ENCODE data around the gene EVA1B. TPM values are rescaled to one million over a fixed set of nuclear protein-coding genes. Genes with fewer than 3 reads are reported as not detected.

Gene EVA1B
- total RNA-seq, 1 donor from 2014 or later: 56.6 TPM

DNA sequence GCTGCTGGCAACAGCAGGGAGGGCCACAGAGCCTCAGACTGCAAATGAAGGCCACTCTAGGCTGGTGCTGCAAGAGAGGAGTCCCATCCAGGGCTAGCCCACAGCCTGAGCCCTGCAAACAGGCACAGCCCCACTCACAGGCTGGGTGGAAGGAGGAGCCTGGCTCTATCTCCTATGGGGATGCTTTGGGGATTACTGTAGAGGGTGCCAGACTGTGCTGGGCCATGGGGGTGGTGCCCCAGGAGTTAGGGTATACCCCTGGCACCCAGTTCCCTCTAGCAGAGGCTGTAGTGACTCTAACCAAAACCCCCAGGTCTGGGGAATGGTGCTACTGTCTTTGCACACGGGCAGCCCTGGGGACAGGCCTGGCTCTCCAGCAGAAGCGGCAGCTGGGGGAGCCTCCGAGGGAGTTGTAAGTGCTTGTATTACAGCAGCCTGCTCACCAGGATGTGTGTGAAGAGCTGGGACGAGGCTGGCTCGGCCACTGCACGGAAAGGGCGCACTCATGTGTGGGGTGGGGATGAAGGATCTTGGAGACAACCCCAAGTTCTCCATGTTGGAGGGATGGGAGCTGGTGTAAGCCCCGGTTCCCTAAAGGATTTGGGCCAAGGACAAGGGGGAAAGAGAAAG is 23.4 kb upstream of the EVA1B start:
- DNase-seq (ENCODE audit: low read depth): no peak

DNA sequence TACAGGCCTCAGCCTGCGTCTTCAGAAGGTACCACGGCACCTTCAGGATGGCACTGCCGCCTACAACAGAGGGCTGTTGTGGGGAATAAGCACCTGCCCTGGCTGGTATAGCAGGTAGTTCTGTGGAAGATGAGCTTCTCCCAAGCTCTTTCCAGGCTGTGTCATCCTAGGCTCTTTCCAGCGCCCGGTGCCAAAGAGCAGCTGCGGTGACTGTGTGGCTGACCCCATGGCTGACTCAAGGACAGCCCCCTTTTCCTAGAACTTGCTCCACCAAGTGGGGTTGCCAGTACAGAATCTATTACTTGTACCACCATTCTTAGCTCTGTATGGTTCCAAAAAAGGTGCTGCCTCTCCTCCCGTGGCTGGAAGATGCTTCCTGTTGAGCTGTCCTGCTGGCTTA is 21.9 kb upstream of the EVA1B start:
- no peak for DNase-seq (ENCODE audit: low read depth)

DNA sequence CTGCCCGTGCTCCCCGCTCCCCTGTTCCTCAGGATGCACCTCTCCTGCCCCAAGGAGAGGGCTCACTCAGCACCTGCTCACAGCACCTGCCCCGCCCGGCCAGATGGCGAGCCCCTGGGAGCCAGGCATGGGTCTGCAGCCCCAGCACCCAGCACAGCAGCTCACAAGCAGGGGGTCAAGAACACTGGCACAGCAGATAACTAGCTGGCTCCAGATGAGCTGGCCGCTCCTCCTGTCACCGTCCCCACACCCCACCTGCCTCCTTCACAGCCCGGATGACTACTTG is 20.9 kb upstream of the EVA1B start:
- no peak for DNase-seq (ENCODE audit: low read depth)

DNA sequence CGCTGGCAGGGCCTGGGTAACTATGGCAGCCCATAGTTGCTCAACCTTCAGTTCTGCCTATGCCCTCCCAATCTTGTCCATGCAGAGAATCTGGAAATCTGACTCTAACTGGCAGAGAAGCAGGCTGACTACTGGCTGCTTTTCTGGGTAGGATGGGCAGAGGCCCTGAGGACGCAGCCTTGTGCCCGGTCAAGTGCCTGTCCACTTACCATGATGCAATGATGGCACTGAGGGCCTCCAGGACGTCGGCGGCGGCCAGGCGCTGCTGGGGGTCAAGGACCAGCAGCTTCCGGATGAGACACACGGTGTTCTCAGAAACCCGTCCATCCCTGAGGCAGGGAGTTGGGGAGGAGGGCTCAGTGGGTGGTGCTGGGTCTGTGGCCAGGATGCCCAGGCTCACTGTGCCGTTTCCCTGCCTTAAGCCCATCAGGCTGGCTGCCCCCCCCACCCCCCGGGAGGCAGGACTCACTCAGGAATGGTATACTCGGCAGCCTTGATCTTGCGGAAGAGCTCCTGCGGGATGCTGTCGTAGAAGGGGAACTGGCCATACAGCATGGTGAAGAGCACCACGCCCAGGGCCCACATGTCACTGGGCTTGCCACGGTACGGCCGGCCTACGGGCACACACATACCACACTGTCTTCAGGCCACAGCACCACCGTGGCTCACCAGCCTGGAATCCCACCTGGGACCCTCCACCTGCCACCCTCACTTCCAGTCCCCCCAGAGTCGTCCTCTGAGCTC is 20.4 kb upstream of the EVA1B start:
- DNase-seq (ENCODE audit: low read depth): no peak

DNA sequence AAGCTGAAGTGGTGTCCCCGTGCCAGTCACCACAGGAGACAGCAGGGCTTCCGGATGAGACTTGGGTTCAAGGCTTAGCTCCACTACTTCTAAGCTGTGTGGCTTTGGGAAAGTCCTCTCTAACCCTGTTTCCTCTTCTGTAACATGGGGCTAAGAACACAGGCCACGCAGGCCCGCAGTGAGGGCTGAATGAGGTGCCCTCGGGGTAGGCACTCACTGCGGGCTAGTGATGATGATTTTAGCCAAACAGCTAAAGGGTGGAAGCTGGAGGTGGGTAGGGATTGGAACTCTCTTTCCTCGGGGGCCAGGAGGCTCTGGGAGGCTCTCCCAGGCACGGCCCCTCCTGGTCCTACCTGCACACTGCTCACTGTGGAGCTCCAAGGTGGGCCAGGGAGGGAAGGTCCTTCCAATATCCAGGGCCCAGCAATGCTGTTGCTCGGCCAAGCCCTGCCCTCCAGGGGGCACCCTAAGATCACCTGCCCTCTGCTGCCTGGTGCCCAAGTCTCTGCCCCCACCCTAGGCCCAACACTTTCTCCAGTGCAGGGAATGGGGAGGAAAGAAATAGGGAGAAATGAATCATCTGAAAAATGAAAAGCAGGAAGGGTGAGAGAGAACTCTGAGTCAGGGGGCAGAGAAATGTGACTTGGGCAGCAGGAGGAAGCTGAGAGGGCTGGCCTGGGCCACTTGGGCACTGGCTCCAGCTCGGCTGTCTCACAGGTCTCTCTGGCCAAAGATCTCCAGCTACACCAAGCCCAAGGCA is 19.2 kb upstream of the EVA1B start:
- DNase-seq (ENCODE audit: low read depth): peak; percentile 63

DNA sequence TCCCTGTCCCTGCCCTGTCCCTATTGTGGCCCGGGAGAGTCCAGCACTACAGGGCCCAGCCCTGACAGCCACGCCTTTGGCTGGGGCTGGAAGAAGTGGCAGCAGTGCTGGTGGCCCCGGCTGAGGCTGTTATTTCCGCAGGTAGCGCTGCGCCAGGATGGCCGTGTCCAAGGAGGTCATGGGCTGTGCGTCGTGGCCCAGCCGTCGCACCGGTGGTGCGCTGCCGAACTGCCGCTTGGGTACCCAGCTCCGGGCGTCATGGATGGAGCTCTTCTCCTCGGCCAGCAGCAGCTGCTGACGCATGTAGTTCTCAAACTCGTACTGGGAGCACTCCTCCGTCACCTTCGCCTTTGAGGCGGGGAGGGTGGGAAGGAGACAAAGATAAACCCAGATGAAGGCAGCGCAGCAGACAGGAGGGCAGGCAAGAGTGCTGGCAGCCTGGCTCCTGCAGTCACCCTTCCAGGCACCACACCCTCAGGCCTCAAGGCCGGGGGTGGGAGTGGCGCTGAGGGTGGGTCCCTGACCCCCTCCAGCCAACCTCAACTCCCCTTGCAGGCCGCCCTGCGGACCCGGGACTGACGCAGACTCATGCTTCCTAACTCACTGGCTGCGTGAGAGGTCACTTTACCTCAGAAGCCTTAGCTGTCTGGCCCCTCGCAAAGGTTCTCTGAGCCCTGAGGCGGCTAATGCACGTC is 18.3 kb upstream of the EVA1B start:
- no peak for DNase-seq (ENCODE audit: low read depth)

DNA sequence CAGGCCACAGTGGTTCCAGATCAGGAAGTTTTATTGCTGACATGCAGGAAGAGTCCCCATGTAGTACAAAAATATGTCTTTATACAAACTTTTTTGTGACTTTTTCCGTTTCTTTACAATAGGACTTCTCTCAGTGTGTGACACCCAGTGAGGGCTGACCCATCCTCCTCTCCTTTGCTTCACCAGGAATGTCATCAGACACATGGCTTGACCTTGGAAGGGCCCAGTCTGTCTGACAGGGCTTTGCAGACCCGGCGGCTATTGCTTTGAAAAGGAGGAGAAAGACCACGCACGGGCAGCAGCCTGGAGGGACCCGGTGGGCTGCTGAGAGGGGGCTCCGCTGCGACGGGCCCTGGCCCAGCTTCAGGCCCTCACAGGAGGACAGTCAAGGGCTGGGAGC is 16.2 kb upstream of the EVA1B start:
- no peak for DNase-seq (ENCODE audit: low read depth)

DNA sequence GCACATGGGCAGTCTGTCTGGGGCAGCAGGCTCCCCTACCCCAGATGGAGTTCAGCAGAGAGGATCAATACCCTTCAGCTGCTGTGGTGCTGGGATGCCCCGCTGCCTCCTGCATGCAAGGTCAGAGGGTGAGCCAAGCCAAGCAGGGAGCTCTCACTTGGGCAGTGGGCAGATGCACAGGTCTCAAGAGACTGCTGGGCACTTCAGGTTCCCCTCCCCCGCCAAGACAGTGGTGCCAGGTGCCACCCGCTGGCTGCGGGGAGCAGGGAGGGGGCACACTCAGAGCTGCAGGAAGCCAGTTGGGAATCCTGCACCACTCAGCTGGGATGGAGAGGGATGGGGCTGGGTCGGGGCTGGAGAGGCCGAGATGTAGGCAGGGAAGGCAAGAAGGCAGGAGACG is 15.8 kb upstream of the EVA1B start:
- DNase-seq (ENCODE audit: low read depth): no peak

DNA sequence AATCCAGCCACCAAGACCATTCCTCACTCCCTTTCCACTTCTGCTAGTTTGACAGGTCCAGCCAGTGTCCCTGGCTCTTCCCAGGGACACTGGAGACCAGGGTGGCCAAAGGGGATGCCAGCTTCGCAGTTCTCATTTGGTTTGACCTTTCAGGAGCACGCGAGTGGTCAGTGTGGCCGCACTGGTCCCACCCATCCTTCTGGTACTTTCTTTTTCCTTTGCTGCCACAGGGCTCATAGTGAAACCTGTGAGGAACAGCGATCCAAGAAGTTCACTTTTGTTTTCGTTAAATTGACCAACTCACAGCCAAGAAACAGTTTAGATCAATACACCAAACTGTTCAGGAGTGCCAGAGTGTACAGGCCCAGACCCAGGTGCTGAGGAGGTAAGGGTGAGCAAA is 14.4 kb upstream of the EVA1B start:
- no peak for DNase-seq (ENCODE audit: low read depth)

DNA sequence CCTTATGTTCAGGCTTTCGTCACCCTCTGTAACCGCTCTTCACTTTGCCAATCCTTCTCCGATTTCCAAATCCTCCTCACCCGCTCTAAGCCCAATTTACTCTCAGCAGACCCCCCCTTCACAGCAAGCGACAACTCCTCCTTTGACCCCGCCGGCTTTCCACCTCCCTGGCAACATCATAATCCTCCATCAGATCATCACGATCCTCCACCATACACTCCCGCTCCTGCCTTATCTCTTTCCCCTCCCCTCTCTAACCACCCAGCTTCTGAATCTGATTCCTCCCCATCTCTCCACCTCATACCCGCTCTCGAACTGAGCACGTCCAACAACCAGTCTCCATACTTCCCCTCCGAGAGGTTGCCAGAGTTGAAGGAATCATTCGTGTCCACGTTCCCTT is 7.5 kb upstream of the EVA1B start:
- DNase-seq (ENCODE audit: low read depth): no peak

DNA sequence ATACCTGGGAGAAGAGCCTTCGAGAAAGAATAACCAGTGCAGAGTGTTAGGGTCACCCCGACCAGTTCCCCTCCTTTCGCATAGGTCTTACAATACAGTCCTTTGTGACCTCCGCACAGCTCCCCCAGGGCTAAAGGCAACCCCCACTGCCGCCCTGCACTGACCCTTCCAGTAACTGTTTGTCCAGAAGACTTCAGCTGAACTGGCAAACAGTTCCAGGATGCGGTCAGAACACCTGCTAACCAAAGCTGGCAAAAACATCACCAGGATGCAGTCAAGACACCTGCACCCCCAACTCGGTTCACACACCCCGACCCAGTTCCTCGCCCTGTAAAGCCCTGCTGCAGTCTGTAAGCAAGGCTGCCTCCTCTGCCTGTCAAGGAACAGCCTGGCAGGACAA is 6.4 kb upstream of the EVA1B start:
- no peak for DNase-seq (ENCODE audit: low read depth)

DNA sequence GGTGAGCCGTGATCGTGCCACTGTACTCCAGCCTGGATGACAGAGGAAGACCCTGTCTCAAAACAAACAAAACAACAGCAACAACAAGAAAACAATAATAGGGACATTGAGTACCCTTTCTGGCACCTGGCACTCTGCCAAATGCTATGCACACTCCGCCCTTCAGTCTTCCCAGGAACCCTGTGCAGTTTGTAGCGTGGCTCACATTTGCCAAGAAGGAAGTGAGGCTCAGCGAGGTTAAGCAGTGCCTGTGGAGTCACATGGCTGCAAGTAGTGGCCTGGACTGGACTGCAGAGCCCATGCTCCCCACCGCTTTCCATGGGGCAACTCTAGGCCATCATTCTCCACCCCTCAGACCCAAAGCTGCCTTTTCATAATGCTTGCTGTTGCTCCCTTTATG is 5.3 kb upstream of the EVA1B start:
- DNase-seq (ENCODE audit: low read depth): no peak

DNA sequence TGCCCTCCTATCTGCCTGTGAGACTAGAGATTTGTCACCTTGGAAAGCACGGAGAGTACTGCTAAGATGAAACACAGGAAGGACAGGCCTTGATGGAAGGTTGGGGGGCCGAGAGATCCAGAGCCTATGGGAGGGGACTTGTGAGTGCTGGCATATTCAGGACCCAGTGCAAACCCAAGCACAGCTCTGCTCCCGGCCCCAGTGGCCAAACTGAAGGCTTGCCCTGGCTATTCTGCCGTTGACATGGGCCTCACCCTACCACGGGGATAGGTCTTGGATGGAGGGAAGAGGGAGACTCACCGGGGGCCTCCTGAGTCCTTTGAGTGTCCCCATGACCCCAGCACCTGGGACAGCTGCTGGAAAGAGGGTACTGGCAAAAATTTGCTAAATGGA is 4.6 kb upstream of the EVA1B start:
- DNase-seq (ENCODE audit: low read depth): no peak

DNA sequence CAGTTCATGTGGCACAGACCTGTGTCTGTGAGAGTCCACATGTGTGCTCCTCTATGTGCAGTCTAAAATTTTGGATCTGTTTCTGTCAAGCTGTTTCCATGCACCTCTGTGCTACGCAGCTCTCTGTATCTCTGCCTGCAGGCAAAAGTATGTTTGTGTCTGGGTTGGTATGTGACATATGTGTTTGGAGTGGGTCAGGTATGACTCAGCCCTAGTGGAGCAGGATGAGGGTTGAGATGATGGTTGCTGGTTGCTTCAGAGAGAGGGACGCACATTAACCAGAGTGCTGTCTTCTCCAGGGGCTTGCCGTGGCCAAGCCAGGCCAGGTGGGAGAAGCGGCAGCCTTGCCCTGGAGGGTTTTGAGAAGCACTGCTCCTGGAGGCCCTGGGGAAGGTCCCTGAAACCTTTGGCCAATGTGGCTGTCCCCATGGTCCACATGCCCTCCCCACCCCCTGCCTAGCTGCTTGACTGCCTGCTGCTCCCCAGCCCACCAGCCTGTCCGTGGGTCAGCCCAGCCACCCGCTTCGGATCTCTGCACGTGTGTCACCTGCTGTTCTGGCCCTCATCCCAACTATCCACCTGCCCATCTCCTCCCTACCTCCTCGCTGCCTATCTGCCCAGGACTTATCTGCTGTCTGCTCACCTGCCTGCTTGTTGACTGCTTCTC is 4.1 kb upstream of the EVA1B start:
- peak; percentile 56 for DNase-seq (ENCODE audit: low read depth)

DNA sequence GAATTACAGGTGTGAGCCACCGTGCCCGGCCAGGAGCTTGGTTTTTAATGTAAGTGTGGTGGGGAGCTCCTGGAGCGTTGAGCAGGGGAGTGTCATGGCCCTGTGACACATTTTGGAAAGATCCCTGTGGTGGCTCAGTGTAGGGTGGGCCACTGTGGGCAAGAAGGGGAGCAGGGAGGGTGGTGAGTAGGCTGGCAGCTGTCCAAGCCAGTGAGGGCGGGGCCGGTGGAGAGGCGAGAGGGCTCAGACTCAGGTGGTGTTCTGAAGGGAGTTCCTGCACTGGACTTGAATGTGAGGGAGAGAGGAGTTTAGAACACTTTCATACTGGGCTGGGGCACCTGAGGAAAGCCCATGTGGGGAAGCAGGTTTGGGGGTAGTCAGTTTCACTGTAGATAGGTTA is 3.1 kb upstream of the EVA1B start:
- DNase-seq (ENCODE audit: low read depth): no peak

DNA sequence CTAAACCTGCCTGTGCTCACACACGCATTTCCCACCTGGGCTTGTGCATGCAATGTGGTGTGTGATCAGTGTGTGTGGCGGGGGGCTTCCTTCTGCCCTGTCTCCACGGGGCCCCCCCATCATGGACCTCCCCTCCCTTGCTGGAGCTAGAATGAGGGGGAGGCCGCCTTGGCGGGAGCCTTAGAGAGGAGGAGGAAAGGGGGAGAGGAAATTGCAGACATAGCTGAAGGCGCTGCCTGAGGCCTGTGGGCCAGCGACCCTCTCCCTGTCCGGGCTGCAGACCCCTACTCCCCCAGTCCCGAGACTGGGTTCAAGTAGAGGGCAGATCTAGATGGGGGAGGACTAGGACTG is 883 bp upstream of the EVA1B start:
- DNase-seq (ENCODE audit: low read depth): no peak

DNA sequence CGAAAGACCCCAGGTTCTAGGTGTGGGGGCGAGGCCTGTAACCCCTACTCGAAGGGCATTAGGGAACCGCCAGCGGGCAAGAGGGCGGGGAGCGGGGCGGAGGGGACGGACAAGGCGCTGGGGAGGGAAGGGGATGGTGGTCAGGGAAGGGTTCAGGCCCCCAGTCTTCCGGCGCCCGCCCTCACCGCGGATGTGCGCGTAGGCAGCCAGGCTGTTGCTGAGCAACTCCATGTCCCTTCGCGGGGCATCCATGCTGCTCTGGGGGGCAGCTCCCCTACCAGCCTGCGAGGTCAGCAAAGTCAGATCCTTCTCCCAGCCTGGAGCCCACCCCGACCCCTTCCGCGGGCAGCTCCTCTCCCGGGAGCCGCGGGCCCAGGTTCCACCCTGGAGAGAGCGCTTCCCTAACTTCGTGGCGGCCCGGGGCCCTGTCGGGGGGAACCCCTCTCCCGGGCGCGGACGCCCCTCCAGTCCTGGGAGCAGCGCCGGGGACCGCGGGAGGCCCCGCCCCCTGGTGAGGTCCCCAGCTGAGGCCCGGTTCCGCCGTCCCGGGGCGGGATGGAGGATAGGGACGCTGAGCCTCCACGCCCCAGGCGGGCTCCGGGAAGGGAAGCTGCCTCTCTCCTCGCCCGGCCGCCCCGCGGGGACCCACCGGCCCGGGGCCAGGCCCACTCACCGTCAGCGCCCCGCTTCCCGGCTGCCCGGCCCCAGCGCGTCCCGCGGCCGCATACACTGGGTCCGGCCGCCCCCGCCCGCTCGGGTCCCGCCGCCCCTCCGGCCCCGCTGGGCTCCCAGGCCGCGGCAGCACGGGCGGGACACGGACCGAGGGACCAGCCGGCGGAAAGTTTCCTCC is 434 bp downstream of the EVA1B start:
- DNase-seq (ENCODE audit: low read depth): no peak

DNA sequence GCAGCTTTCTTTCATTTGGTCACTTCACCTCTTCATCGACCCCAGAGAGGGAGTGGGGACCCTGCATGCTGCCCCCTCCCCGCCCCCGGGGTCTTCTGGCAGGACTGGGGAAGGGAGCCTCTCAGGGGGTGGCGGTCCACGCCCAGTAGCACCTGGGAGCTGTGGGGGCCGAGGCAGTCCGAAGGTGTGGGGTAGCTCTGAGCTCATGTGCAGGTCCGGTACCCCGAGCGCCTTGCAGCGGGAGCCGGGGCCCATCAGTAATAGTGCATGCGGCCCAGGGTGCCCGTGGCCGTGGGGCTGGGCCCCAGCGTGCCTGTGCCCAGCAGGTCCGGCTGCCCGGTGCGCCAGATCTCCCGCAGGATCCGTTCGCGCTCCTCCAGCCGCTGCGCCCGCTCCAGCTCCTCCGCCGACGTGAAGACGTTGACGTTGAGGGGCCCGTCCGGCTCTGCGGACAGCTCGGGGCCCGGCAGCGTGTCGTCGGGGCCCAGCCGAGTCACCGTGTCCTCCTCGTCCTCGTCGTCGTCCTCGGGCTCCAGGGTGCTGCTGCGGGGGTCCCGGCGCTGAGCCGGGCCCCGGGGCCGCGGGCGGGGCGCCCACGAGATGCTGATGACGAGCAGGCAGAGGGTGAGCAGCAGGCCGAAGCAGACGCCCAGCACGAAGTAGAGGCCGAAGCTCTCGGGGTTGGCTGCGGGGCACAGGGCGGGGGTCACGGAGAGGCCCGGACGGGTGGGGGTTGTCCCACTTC is 1.2 kb downstream of the EVA1B start:
- DNase-seq (ENCODE audit: low read depth): no peak

DNA sequence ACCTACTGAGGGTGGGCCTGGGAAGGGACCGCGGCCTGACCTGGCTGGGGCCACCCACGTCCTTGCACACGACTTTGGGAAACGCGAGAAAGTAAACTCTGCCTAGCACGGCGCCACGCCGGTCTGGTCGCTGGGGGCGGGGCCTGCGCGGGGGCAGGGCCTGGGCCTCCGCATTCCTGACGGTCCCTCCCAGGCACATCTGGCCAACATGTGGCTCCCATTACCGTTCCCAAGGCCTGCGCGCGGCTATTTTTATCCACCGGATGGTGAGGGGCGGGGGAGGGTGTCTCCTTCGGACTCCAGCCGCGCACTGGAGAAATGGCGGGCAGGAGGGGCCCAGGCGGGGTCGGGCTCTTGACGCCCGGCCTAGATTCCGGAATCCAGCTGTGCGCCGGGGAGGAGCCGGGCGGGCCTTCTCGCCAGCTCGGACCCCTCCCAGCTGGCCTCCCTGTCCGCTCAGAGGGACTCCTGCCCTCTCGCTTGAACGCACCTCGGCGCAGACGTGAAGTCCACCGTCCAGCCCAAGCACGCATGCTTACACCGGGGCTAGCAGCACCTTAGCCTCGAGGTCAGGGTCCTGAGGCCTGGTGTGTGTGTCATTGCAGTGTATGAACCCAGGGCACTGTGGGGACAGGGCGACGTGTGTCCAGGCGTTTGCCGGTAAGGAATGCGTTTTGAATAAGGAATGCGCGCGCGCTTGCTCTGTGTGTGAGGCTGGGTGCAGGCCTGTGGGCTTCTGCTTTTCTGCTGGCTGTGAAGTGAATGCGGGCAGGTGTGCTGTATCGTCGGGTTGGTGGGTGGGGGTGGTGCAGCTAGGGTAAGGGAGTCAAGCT is 2.1 kb downstream of the EVA1B start:
- DNase-seq (ENCODE audit: low read depth): no peak

DNA sequence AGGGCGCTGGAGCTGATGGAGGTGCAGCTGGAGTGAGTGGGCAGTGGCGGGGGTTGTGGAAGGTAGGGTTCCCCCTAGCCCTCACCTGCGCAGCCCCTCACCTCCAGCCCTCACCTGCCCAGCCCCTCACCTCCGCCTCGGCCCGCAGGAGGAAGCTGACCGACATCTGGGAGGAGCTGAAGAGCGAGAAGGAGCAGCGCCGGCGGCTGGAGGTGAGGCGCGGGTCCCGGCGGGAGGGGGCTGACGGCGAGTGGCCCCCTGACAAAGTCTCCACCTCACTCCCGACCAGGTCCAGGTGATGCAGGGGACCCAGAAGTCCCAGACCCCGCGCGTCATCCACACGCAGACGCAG is 2.7 kb downstream of the EVA1B start:
- no peak for DNase-seq (ENCODE audit: low read depth)
